MM.1S (cell line): ENCODE measurements around the gene TPX2.

Experiments
- CTCF ChIP-seq: fragments of 300-600 bp; sonication (generic); IDR thresholded peaks from 2 replicates; pipeline ENCODE4 v1.5.1; 2016; ENCODE audit warnings: antibody characterized with exemption, low read length, mixed read lengths
- EZH2 ChIP-seq: fragments of 300-600 bp; sonication (generic); optimal IDR thresholded peaks from 2 replicates; pipeline ENCODE3; 2017; ENCODE audit warnings: low read depth, mild to moderate bottlenecking, antibody characterized with exemption, low read length, mixed read lengths

GRCh38 chr20:31698803-31699718 lies 40.0 kb upstream of the TPX2 start:
- TF ChIP-seq CTCF, result no peak
- TF ChIP-seq EZH2, result no peak
